ENCODE data around the gene MMP28.

The MMP28 gene

DNA sequence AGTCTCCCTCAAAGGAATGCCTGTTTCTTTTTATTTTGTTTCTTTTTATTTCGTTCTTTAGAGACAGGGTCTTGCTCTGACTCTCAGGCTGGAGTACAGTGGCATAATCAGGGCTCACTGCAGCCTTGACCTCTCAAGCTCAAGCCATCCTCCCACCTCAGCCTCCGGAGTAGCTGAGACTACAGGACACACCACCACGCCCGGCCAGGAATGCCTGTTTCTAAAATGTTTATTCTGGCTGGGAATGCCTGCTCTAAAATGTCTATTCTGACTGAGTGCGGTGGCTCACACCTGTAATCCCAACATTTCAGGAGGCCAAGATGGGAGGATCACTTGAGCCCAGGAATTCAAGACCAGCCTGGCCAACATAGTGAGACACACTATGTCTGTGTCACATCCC, 2.5 kb upstream of the MMP28 start:
- no peaks in the 10 kb centered on the region for H3K36me3 ChIP-seq (ENCODE audit: insufficient read depth, insufficient read length, low read length)
- H3K9ac ChIP-seq (ENCODE audit: insufficient read length, low read depth): no peak overlapping the region
- H3K4me3 ChIP-seq (ENCODE audit: insufficient read length, low read depth): no peak overlapping the region
- peaks cover 49% of the 10 kb centered on the region for H3K27me3 ChIP-seq (ENCODE audit: insufficient read depth, insufficient read length)
- H3K9me3 ChIP-seq (ENCODE audit: insufficient read depth, low read length): no peaks in the 10 kb centered on the region
- TF ChIP-seq ZNF274 (IDR thresholded peaks at IDR 0.05; ENCODE audit: low read depth, low read length): no peak
- TF ChIP-seq SUZ12 (IDR thresholded peaks at IDR 0.05; ENCODE audit: extremely low read depth, insufficient read depth, insufficient read length): no peak
- TF ChIP-seq YY1 (IDR thresholded peaks at IDR 0.05; ENCODE audit: insufficient read depth, insufficient read length): no peak
- DNase-seq (ENCODE audit: low read depth, low spot score): no peak
- peaks cover 1% of the 10 kb centered on the region for H3K4me1 ChIP-seq (ENCODE audit: insufficient read depth, insufficient read length)

DNA sequence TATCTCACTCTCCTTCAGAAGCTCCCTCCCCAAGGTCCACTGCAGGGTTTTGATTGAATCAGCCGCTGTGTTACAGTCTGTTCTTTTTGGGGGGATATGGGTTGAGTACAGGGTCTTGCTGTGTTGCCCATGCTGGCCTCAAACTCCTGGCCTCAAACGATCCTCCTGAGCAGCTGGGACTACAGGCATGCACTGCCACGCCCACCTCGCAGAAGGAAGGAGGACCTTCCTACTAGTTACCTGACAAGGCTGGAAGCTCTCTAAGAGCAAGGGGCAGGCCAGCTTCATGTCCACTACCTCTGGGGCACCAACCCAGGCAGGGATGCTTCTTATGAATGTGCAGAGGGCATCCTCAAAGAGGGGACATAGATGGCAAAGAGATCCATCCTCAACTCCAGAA, 1.9 kb upstream of the MMP28 start:
- peaks cover 1% of the 10 kb centered on the region for H3K4me1 ChIP-seq (ENCODE audit: insufficient read depth, insufficient read length)
- no peaks in the 10 kb centered on the region for H3K9me3 ChIP-seq (ENCODE audit: insufficient read depth, low read length)
- H3K36me3 ChIP-seq (ENCODE audit: insufficient read depth, insufficient read length, low read length): no peaks in the 10 kb centered on the region
- TF ChIP-seq SUZ12 (IDR thresholded peaks at IDR 0.05; ENCODE audit: extremely low read depth, insufficient read depth, insufficient read length): no peak
- no peak for TF ChIP-seq ZNF274 (IDR thresholded peaks at IDR 0.05; ENCODE audit: low read depth, low read length)
- no peak for TF ChIP-seq YY1 (IDR thresholded peaks at IDR 0.05; ENCODE audit: insufficient read depth, insufficient read length)
- no peak overlapping the region for H3K9ac ChIP-seq (ENCODE audit: insufficient read length, low read depth)
- no peak for DNase-seq (ENCODE audit: low read depth, low spot score)
- H3K4me3 ChIP-seq (ENCODE audit: insufficient read length, low read depth): no peak overlapping the region
- peaks cover 51% of the 10 kb centered on the region for H3K27me3 ChIP-seq (ENCODE audit: insufficient read depth, insufficient read length)

DNA sequence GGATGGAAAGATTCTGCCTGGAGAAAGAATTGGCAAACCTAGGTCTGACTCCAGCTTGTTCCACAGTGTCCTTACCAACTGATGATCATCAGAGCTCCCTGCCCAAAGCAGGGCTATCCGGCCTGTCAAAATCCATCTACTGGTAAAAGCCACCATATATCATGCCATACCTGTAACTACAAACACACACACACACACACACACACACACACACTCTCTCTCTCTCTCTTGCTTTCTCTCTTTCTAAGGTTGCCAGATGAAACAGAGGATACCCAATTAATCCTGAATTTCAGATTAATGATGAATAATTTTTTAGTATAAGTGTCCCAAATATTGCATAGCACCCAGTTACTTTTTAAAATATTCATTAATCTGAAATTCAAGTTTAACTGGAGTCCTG, 1.5 kb upstream of the MMP28 start:
- H3K36me3 ChIP-seq (ENCODE audit: insufficient read depth, insufficient read length, low read length): no peaks in the 10 kb centered on the region
- TF ChIP-seq YY1 (IDR thresholded peaks at IDR 0.05; ENCODE audit: insufficient read depth, insufficient read length) (no peak), SUZ12 (IDR thresholded peaks at IDR 0.05; ENCODE audit: extremely low read depth, insufficient read depth, insufficient read length) (no peak), ZNF274 (IDR thresholded peaks at IDR 0.05; ENCODE audit: low read depth, low read length) (no peak)
- DNase-seq (ENCODE audit: low read depth, low spot score): no peak
- no peak overlapping the region for H3K4me3 ChIP-seq (ENCODE audit: insufficient read length, low read depth)
- H3K27me3 ChIP-seq (ENCODE audit: insufficient read depth, insufficient read length): peaks cover 51% of the 10 kb centered on the region
- H3K9ac ChIP-seq (ENCODE audit: insufficient read length, low read depth): no peak overlapping the region
- no peaks in the 10 kb centered on the region for H3K9me3 ChIP-seq (ENCODE audit: insufficient read depth, low read length)
- peaks cover 1% of the 10 kb centered on the region for H3K4me1 ChIP-seq (ENCODE audit: insufficient read depth, insufficient read length)

DNA sequence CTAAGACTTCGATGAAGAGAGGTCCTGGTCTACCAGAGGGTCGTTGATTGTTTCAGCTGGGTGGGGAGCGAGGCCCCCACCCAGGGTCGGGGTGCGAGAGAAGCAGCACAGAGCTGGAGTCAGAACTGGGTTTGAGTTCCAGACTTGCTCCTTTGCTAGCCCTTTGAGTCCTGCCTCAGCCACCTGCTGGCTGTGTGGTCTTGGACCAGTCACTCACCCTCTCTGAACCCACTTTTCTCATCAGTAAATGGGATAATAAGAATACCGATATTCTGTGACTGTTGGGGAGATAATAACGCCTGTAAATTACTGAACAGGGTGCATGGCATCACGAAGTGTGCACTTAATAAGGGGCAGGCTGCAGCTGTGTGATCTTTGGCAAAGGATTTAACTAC, 427 bp upstream of the MMP28 start:
- TF ChIP-seq SUZ12 (IDR thresholded peaks at IDR 0.05; ENCODE audit: extremely low read depth, insufficient read depth, insufficient read length) (no peak), YY1 (IDR thresholded peaks at IDR 0.05; ENCODE audit: insufficient read depth, insufficient read length) (no peak), ZNF274 (IDR thresholded peaks at IDR 0.05; ENCODE audit: low read depth, low read length) (no peak)
- peak overlapping the region; percentile 47 for H3K9ac ChIP-seq (ENCODE audit: insufficient read length, low read depth)
- H3K4me3 ChIP-seq (ENCODE audit: insufficient read length, low read depth): no peak overlapping the region

DNA sequence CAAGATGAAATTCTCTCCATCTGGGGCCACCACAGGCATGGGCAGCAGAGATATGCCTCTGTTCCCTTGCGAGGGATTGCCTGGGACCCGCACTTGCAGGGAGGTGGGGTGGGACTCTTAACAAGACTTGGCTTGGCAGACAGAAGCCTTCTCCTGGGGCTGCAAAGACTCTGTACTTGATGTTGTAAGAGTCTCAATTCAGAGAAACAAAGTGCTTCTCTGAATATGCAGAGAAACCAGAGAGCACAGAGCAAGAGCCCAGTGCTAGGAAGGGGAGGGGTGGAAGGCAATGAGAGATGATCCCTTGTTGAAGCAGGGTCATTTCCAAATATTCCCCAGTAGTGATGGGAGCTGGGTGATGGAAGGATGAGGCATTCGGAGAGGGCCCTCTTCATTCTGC, 2.2 kb downstream of the MMP28 start:
- no peak overlapping the region for H3K9ac ChIP-seq (ENCODE audit: insufficient read length, low read depth)
- peaks cover 50% of the 10 kb centered on the region for H3K27me3 ChIP-seq (ENCODE audit: insufficient read depth, insufficient read length)
- no peak overlapping the region for H3K4me3 ChIP-seq (ENCODE audit: insufficient read length, low read depth)
- H3K4me1 ChIP-seq (ENCODE audit: insufficient read depth, insufficient read length): peaks cover 1% of the 10 kb centered on the region
- TF ChIP-seq YY1 (IDR thresholded peaks at IDR 0.05; ENCODE audit: insufficient read depth, insufficient read length) (no peak), ZNF274 (IDR thresholded peaks at IDR 0.05; ENCODE audit: low read depth, low read length) (no peak), SUZ12 (IDR thresholded peaks at IDR 0.05; ENCODE audit: extremely low read depth, insufficient read depth, insufficient read length) (no peak)
- H3K36me3 ChIP-seq (ENCODE audit: insufficient read depth, insufficient read length, low read length): no peaks in the 10 kb centered on the region
- no peaks in the 10 kb centered on the region for H3K9me3 ChIP-seq (ENCODE audit: insufficient read depth, low read length)
- no peak for DNase-seq (ENCODE audit: low read depth, low spot score)

More for the DNA sequence above, 427 bp upstream of the MMP28 start:
- no peaks in the 10 kb centered on the region for H3K9me3 ChIP-seq (ENCODE audit: insufficient read depth, low read length)
- peaks cover 51% of the 10 kb centered on the region for H3K27me3 ChIP-seq (ENCODE audit: insufficient read depth, insufficient read length)
- DNase-seq (ENCODE audit: low read depth, low spot score): no peak
- peaks cover 1% of the 10 kb centered on the region for H3K4me1 ChIP-seq (ENCODE audit: insufficient read depth, insufficient read length)
- H3K36me3 ChIP-seq (ENCODE audit: insufficient read depth, insufficient read length, low read length): no peaks in the 10 kb centered on the region

DNA sequence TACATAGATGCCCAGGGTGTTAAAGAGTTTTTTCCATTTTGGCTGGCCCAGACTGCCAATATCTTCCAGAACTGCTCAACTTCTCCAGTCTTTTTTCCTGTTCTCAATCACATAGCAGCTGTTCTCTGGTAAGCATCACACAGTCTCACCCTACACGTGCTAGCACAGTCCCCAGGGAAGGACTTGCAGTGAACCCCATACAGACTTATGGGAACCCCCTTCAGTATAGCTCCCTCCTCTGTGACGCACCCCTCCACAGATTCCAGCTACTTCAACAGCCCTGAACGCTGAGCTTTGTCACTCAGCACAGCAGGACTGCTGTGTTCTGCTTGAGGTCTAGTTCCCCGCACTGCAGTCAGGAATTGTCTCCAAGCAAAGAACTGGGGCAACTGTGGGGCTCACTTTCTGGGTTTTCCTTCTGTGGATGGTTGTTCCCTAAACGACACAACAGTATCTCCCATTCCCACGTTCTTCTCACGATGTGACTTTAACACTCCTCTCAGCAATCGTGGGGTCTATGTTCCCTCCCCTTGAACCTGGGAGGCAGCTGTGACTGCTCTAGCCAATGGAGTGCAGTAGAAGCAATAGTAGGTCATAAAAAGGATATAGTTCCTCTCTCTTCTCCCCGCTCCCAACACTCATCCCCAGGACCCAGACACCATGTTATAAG, 3.6 kb downstream of the MMP28 start:
- H3K4me1 ChIP-seq (ENCODE audit: insufficient read depth, insufficient read length): peaks cover 1% of the 10 kb centered on the region
- no peaks in the 10 kb centered on the region for H3K36me3 ChIP-seq (ENCODE audit: insufficient read depth, insufficient read length, low read length)
- TF ChIP-seq SUZ12 (IDR thresholded peaks at IDR 0.05; ENCODE audit: extremely low read depth, insufficient read depth, insufficient read length): no peak
- TF ChIP-seq ZNF274 (IDR thresholded peaks at IDR 0.05; ENCODE audit: low read depth, low read length): no peak
- TF ChIP-seq YY1 (IDR thresholded peaks at IDR 0.05; ENCODE audit: insufficient read depth, insufficient read length): no peak
- no peak for DNase-seq (ENCODE audit: low read depth, low spot score)
- H3K9me3 ChIP-seq (ENCODE audit: insufficient read depth, low read length): no peaks in the 10 kb centered on the region
- peaks cover 37% of the 10 kb centered on the region for H3K27me3 ChIP-seq (ENCODE audit: insufficient read depth, insufficient read length)
- no peak overlapping the region for H3K9ac ChIP-seq (ENCODE audit: insufficient read length, low read depth)
- no peak overlapping the region for H3K4me3 ChIP-seq (ENCODE audit: insufficient read length, low read depth)

DNA sequence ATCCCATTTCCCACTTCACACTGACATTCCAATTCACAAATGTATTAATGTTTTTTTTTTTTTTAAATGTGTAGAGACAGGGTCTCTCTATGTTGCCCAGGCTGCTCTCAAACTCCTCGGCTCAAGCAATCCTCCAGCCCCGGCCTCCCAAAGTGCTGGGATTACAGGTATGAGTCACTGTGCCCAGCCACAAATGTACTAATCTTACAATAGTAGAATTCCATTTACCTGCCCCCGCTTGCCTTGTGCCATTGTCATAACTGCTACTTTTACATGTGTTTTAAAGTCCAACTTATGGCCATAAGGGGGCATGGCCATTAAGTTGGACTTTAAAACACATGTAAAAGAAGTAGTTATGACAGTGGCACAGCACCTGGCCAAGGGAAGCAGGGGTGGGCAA, 4.6 kb downstream of the MMP28 start:
- Histone ChIP-seq H3K27me3 (ENCODE audit: insufficient read depth, insufficient read length) (peaks cover 27% of the 10 kb centered on the region), H3K4me1 (ENCODE audit: insufficient read depth, insufficient read length) (peaks cover 1% of the 10 kb centered on the region), H3K9me3 (ENCODE audit: insufficient read depth, low read length) (no peaks in the 10 kb centered on the region), H3K4me3 (ENCODE audit: insufficient read length, low read depth) (no peak overlapping the region), H3K36me3 (ENCODE audit: insufficient read depth, insufficient read length, low read length) (no peaks in the 10 kb centered on the region), H3K9ac (ENCODE audit: insufficient read length, low read depth) (no peak overlapping the region)
- DNase-seq (ENCODE audit: low read depth, low spot score): no peak
- TF ChIP-seq YY1 (IDR thresholded peaks at IDR 0.05; ENCODE audit: insufficient read depth, insufficient read length): no peak
- TF ChIP-seq SUZ12 (IDR thresholded peaks at IDR 0.05; ENCODE audit: extremely low read depth, insufficient read depth, insufficient read length): no peak
- TF ChIP-seq ZNF274 (IDR thresholded peaks at IDR 0.05; ENCODE audit: low read depth, low read length): no peak

Data from NT2/D1 (cell line).